Measurements from ENCODE around the gene LAMA1.

The LAMA1 gene

DNA sequence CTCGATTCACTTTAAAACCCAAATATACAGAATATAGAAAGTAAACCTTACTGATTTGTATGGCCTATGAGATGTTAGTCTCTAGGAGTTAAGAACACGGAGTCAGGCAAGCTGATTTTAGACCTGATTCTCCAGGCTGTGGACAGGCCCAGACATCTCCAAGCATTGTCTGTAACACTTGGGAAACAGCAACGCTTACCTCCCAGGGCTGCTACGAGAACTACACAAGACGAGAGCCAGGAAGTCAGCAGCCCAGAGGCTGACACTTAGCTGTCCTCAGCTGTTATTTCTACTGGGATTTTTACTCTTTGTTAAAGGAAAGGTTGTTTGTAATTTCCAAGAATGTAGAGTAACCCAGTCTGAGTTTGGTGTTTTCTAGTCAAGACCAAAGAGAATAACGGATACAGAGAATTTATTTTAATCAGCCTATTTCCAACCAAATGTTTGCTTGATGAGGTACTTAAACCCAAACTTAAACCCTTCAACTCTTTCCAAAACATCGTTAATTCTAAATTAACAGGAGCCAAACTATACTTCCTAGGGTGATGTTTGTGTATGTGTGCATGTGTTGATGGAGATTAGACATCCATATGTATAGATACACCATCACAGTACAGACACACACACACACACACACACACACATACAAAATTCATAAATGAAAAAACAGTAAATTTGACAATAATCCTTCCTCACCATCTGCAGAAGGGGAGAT, 123.4 kb downstream of the LAMA1 start:
- DNase-seq (ENCODE audit: low read depth in 2 of 2), result no peak

DNA sequence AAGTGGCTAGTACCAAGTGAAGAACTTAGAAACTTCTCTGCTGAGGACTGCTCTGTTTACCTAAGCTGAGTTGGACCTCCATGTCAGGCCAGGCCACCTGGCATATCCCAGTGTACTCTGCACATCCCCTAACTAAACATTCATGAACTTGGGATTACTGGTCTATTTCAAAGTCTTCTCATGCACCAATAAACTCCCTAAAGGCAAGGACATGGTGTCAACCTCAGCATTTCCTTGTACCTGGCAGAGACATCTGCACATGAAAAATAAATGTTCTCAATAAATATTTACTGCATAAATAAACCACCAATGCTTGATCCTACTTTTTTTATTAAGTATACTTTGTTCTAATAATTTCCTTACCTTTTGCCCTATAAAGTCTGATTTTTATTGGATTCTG, 124.8 kb downstream of the LAMA1 start:
- no peak for DNase-seq (ENCODE audit: low read depth in 2 of 2)

DNA sequence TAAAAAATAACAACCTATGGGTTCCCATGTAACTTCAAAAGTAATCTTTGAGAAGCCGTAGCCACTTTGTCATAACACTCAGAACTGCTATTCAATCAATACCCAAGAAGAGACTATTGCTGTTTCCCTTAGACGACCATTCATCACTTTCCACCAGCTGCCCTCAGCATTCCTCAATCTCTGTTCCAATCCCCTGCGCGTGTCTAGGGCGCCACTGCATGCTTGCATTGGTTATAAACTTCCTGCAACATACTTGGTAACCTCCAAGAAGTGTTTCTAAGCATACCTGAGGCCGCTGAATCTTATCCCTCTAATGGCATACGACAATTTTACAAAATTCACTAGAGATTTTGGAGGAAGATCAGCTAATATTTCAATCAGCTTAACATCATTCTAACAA, 134.2 kb downstream of the LAMA1 start:
- DNase-seq (ENCODE audit: low read depth in 2 of 2), result no peak

- no peak for DNase-seq (ENCODE audit: low read depth in 2 of 2)
Observed at GRCh38 chr18:6982398-6982797, 135.2 kb downstream of the LAMA1 start.

- DNase-seq (ENCODE audit: low read depth in 2 of 2), result no peak
Observed at GRCh38 chr18:6980363-6980762, 137.2 kb downstream of the LAMA1 start.

GRCh38 chr18:6979954-6980353, 137.6 kb downstream of the LAMA1 start:
- DNase-seq (ENCODE audit: low read depth in 2 of 2), result no peak

DNA sequence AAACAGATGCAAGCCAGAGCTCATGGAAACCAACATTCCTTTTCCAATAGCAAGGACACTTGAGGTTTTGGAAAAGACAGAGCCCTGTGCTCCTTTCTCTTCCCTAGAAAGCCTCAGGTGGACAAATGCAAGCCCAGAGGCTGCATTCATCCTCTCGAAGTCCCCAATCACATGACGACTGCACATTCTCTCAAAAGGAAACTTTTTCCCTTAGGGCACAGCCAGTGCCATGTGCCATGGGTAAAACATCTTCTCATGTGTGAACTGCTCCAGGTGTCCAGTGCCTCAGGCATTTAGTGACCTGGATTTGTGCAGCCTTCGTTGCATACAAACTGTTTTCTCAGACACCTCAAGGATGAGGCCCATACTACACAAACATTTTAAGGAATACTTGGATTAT, 140.7 kb downstream of the LAMA1 start:
- DNase-seq (ENCODE audit: low read depth in 2 of 2), result no peak

DNA sequence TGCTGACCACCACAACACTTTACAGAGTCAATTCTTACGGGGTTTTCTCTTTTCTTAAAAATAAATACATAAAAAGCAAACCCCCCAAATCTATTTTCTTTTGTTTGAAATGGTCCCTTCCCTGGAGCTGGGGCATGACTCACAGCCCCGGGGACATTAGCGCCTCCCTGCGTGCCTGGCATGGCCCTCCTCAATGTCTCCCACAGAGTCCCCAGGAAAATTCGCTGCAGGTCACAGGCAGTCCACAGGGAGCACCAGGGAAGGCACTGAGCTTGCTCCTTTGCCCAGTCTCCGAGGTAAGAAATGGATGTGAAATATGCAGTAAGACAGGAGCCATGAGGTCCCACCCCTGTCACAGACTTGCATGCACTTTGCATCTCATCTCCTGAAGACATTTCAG, 142.5 kb downstream of the LAMA1 start:
- DNase-seq (ENCODE audit: low read depth in 2 of 2), result no peak

GRCh38 chr18:6971823-6972478, 145.6 kb downstream of the LAMA1 start:
- no peak for DNase-seq (ENCODE audit: low read depth in 2 of 2)

GRCh38 chr18:6963452-6964097, 154.0 kb downstream of the LAMA1 start:
- DNase-seq (ENCODE audit: low read depth in 2 of 2), result no peak

DNA sequence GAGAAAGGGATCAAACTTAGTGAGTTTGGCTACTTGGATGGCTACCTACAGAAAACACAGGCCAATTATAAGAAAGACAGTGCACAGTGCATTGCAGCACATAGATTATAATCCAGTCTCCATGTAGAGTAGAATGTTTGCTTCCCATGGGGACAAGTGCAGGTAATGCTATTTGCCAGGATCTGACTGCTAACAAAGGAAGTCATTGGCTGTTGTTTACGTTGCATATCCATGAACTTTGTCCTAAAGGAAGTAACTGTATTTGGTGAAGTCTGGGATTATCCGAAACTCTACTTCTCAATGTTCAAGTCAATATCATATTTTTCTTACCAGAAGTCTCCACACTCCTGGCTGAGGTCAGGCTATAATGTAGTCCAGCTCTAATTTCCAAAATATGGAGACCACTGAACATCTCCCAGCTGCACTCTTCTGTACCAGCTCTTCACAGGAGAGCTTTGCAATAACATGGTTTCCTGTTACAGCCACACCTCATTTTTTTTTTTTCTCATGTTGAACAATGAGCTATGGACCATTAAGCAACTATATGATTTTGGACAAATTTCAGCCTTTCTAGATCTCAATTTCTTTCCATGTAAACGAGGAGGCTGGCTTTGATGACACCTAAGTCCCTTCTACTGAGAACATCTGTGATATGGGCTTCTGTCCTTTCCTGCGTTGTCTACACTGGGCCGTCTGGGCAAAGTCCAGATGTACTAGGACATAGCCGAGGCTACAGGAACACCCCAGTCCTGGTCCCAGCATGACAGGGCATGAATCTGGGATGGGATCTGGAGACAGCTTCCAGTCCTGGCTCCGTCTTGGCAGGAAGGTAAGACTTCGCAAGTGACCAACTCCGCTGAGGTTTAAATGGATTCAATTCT, 154.8 kb downstream of the LAMA1 start:
- DNase-seq (ENCODE audit: low read depth in 2 of 2), result no peak

GRCh38 chr18:6961331-6961730, 156.3 kb downstream of the LAMA1 start:
- DNase-seq (ENCODE audit: low read depth in 2 of 2), result no peak

DNA sequence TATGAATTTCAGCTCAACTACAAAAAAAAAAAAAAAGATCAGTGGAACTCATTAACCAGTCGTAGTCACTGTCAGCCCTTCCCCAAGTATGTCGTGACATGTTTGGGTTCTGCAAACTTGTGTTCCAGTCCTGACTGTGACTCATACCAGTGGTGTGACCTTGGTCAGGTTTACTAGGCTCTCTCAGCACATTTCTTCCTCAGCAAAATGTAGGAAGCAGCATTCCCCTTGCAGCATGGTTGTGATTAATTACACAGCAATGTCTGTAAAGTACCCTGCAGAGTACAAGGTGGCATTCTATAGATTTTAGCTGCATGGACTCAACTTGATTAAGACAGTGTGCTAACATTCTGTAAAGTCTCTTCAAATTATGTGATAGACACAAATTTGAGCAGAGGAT, 156.9 kb downstream of the LAMA1 start:
- DNase-seq (ENCODE audit: low read depth in 2 of 2), result no peak

DNA sequence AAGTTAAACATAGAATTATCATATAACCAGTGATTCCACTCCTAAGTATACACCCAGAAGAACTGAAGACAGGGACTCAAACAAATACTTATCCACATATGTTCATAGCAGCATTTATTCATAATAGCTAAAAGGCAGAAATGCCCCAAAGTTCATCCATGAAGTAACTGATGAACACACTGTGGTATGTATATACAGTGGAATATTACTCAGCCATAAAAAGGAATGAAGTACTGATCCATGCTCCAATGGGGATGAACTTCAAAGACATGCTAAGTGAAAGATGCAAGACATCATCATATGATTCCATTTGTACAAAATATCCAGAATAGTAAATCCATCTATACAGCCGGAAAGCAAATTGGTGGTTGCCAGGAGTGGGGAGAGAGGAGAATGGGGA, 157.5 kb downstream of the LAMA1 start:
- no peak for DNase-seq (ENCODE audit: low read depth in 2 of 2)

DNA sequence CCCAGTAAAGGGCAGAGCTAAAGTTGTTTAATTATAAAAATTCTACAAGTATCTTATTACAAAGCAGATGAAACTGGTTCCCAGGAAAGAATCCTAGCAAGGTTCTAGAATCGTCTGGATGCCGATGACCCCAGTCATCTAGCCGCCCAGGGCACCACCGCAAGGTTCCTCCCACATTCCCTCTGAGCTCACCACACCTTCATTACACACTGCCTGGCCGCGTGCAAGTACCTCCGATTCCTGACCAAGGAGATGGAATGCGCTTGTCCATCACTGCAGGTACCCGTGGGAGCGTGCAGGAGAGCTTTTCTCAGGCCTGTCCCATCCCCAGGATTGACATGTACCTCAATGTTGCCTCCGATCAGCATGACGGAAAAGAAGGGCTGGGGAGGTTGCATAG, 158.5 kb downstream of the LAMA1 start:
- DNase-seq (ENCODE audit: low read depth in 2 of 2), result no peak

- no peak for DNase-seq (ENCODE audit: low read depth in 2 of 2)
Observed at GRCh38 chr18:6956999-6957398, 160.6 kb downstream of the LAMA1 start.

- DNase-seq (ENCODE audit: low read depth in 2 of 2), result no peak
Observed at GRCh38 chr18:6956495-6956894, 161.1 kb downstream of the LAMA1 start.

GRCh38 chr18:6955304-6955703, 162.3 kb downstream of the LAMA1 start:
- no peak for DNase-seq (ENCODE audit: low read depth in 2 of 2)

GRCh38 chr18:6954501-6954900, 163.1 kb downstream of the LAMA1 start:
- DNase-seq (ENCODE audit: low read depth in 2 of 2), result no peak

DNA sequence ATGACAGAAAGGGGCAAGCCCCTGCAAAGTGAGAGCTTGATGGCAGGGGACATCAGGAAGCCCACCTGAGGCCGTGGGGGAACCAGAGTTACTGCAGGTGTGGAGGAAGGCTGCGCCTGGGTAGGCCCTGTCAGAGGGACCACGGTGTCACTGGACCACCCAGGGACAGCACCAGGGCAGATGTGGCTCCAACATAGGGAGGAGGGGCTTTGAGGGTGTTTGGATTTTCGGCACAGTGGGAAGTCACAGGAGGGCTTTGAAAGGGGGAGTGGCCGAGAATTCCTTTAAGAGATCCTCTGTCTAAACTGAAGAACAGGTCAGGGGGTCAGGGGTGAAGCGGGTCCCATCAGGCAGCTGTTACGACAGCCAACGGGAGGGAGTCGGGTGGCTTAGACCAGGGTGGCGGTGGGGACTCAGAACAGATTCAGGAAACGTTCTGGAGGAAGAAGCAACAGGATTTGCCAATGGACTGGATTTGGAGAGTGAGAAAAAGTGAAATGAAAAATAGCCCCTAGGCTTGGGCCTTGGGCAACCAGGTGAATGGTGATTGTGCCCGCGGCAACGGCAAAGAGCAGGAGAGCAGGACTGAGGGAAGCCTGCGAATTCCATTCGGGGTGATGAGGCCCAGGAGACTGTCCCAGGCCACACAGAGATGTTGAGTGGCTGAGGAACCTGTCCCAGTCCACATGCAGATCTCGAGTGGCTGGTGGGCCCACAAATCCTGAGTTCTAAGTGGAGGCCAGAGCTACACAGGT, 166.1 kb downstream of the LAMA1 start:
- no peak for DNase-seq (ENCODE audit: low read depth in 2 of 2)

- no peak for DNase-seq (ENCODE audit: low read depth in 2 of 2)
Observed at GRCh38 chr18:6950641-6951040, 167.0 kb downstream of the LAMA1 start.

Data from stimulated activated CD4-positive, alpha-beta T cell treated with anti-CD3 and anti-CD28 coated beads, Interleukin-12 subunit alpha, Interleukin-12 subunit beta, amount 100 ng/mL, for 24 hours (primary cell).